ENCODE data around the gene PRSS50.

DNA sequence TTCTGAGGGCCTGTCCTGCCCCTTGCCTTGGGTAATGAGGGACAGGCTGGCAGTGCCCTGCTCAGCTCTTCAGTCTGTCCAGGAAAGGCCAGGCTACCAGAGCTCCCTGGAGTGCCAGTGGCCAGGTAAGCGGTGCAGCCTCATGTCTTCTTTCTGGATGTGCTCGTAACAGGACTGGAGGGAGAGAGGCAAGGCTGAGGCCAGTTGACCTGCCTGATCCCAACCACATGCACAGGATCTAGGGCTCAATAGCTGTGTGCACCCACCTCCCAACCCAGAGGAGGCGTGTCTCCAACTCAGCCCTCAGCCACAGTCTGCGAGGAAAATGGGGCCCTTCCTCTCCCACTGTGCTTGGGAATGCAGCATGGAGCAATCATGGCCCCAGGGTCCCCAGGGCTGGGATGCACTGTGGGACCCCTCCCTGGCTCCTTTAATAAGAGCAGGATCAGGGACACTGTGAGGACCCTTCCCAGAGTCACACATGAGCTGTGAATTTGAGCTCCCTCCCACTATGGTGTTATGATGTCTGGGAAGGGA is 46.7 kb downstream of the PRSS50 start:
- no peak for TF ChIP-seq SOX15 (CRISPR knock-in tag; IDR thresholded peaks at IDR 0.05)
- TF ChIP-seq, protein P1, sequence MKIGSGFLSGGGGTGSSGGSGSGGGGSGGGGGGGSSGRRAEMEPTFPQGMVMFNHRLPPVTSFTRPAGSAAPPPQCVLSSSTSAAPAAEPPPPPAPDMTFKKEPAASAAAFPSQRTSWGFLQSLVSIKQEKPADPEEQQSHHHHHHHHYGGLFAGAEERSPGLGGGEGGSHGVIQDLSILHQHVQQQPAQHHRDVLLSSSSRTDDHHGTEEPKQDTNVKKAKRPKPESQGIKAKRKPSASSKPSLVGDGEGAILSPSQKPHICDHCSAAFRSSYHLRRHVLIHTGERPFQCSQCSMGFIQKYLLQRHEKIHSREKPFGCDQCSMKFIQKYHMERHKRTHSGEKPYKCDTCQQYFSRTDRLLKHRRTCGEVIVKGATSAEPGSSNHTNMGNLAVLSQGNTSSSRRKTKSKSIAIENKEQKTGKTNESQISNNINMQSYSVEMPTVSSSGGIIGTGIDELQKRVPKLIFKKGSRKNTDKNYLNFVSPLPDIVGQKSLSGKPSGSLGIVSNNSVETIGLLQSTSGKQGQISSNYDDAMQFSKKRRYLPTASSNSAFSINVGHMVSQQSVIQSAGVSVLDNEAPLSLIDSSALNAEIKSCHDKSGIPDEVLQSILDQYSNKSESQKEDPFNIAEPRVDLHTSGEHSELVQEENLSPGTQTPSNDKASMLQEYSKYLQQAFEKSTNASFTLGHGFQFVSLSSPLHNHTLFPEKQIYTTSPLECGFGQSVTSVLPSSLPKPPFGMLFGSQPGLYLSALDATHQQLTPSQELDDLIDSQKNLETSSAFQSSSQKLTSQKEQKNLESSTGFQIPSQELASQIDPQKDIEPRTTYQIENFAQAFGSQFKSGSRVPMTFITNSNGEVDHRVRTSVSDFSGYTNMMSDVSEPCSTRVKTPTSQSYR (CRISPR knock-in tag; IDR thresholded peaks at IDR 0.05) = no peak
